GM12878 (cell line): Measurements from ENCODE around the gene AASDHPPT. TPM values are rescaled to one million over a fixed set of nuclear protein-coding genes. Genes with fewer than 3 reads are reported as not detected.

ENCODE experiments used
- ATAC-seq: fragments of 200-7000 bp; cut with Tn5 transposase; 3 replicates; pipeline ENCODE4 v1.9.1; 2020; ENCODE audit warnings: mild to moderate bottlenecking, moderate library complexity
- BruUV-seq: library from RNA; stranded (reverse); fragments of 400-500 nt; replicated peaks from 2 replicates; lab custom pipeline; 2021; lab: Mats Ljungman, UMichigan
- CTCF ChIA-PET: fragments of 300-600 bp; sonication (Branson Sonifier 250); formaldehyde crosslinking; extraction: SDS; loops from one replicate; lab custom pipeline; 2021; ENCODE audit warnings: inconsistent platforms; lab: Yijun Ruan, JAX
- POLR2A ChIA-PET: fragments of 350-600 bp; formaldehyde crosslinking; extraction: SDS; loops from one replicate; lab custom pipeline; 2021; ENCODE audit warnings: inconsistent platforms; lab: Charles Lee
- RAD21 ChIA-PET: fragments of 300-600 bp; sonication (Branson Sonifier 250); formaldehyde crosslinking; loops from one replicate; lab custom pipeline; 2023; ENCODE audit warnings: antibody characterized with exemption; ENCODE audit not compliant: unreplicated experiment; lab: Charles Lee
- SMC1A ChIA-PET: fragments of 300-600 bp; sonication (Branson Sonifier 250); formaldehyde crosslinking; loops from one replicate; lab custom pipeline; 2023; ENCODE audit not compliant: unreplicated experiment, uncharacterized antibody; lab: Charles Lee
- DNase-seq: peaks from one replicate; pipeline ENCODE4 v3.0.0-alpha.2; 2011; ENCODE audit warnings: low read depth, low spot score
- FAIRE-seq: peaks from 3 replicates; lab custom pipeline; 2011; peaks lifted over from hg19 to GRCh38; lab: Jason Lieb, UNC
- H2AFZ ChIP-seq: 2 replicates; pipeline ENCODE4 v1.6.0; 2011; ENCODE audit warnings: low read depth, low read length, control low read depth; ENCODE audit not compliant: control insufficient read depth
- H3K27ac ChIP-seq: 2 replicates; pipeline ENCODE4 v1.5.1; 2011; ENCODE audit warnings: control low read depth; ENCODE audit not compliant: control insufficient read depth, insufficient read depth
- H3K27me3 ChIP-seq, 2 experiments: replicated peaks in 1 of 2; 2 replicates each; pipeline versions ENCODE4 v1.6.0 to v1.6.1; 2011; ENCODE audit warnings: low read length in 1 of 2; ENCODE audit not compliant: control insufficient read depth in 2 of 2, insufficient read depth in 2 of 2
- H3K36me3 ChIP-seq, 2 experiments: 2 replicates each; pipeline ENCODE4 v1.5.1; 2011; ENCODE audit warnings: low read length in 1 of 2; ENCODE audit not compliant: control insufficient read depth in 2 of 2, insufficient read depth in 2 of 2
- H3K4me1 ChIP-seq: 2 replicates; pipeline ENCODE4 v1.6.1; 2011; ENCODE audit warnings: mild to moderate bottlenecking, low read length, moderate library complexity, mixed read lengths; ENCODE audit not compliant: control insufficient read depth, insufficient read depth
- H3K4me2 ChIP-seq: 2 replicates; pipeline ENCODE4 v1.6.0; 2011; ENCODE audit warnings: control low read depth; ENCODE audit not compliant: control insufficient read depth, insufficient read depth
- H3K4me3 ChIP-seq: fragments of 200-600 bp; sonication (generic); 2 replicates; pipeline ENCODE4 v1.5.1; 2016
- H3K79me2 ChIP-seq: 2 replicates; pipeline ENCODE4 v1.6.0; 2011; ENCODE audit warnings: low read length; ENCODE audit not compliant: control insufficient read depth, insufficient read depth
- H3K9ac ChIP-seq: 2 replicates; pipeline ENCODE4 v1.8.0; 2011; ENCODE audit warnings: low read length, control low read depth, mixed read lengths; ENCODE audit not compliant: control insufficient read depth, insufficient read depth
- H3K9me3 ChIP-seq: replicated peaks from 3 replicates; pipeline ENCODE4 v1.5.1; 2011; ENCODE audit warnings: mild to moderate bottlenecking, low read length; ENCODE audit not compliant: control insufficient read depth, insufficient read depth
- H4K20me1 ChIP-seq: 2 replicates; pipeline ENCODE4 v1.6.0; 2011; ENCODE audit not compliant: control insufficient read depth, insufficient read depth
- BHLHE40 ChIP-seq, 2 experiments: fragments of 450-650 bp in 1 of 2; IDR thresholded peaks; 2 replicates each; pipeline ENCODE4 v1.6.1; 2011 to 2017; ENCODE audit warnings: low read depth in 2 of 2, borderline replicate concordance in 1 of 2, improper control_type of control experiment in 1 of 2, low read length in 1 of 2, mild to moderate bottlenecking in 1 of 2
- EGR1 ChIP-seq, 2 experiments: IDR thresholded peaks; 1 replicate in 1 of 2; 2 replicates in 1 of 2; pipeline ENCODE4 v1.6.1; 2011 to 2012; ENCODE audit warnings: low read depth in 2 of 2, low read length in 2 of 2, borderline replicate concordance in 1 of 2, mild to moderate bottlenecking in 1 of 2, moderate library complexity in 1 of 2
- EZH2 ChIP-seq: IDR thresholded peaks from 2 replicates; pipeline ENCODE4 v1.6.1; 2012; ENCODE audit warnings: low read depth, mild to moderate bottlenecking, control low read depth, inconsistent platforms, low read length, borderline replicate concordance; ENCODE audit not compliant: control insufficient read depth
- FOXK2 ChIP-seq: fragments of 450-650 bp; IDR thresholded peaks from 2 replicates; pipeline ENCODE4 v1.6.1; 2017; ENCODE audit warnings: mild to moderate bottlenecking, moderate library complexity
- IKZF1 ChIP-seq: fragments of 450-650 bp; conservative IDR thresholded peaks from 2 replicates; pipeline ENCODE4 v1.6.1; 2017; ENCODE audit warnings: antibody characterized with exemption, mild to moderate bottlenecking
- MEF2A ChIP-seq: IDR thresholded peaks from 2 replicates; pipeline ENCODE4 v1.6.1; 2011; ENCODE audit warnings: low read depth, mild to moderate bottlenecking, low read length, moderate library complexity; ENCODE audit not compliant: insufficient read depth
- RUNX3 ChIP-seq: IDR thresholded peaks from 2 replicates; pipeline ENCODE4 v1.6.1; 2012; ENCODE audit warnings: low read length, inconsistent platforms
- TAF1 ChIP-seq: IDR thresholded peaks from 2 replicates; pipeline ENCODE4 v1.6.1; 2011; ENCODE audit warnings: mild to moderate bottlenecking, low read depth, low read length, borderline replicate concordance
- TCF12 ChIP-seq: IDR thresholded peaks from 2 replicates; pipeline ENCODE4 v1.6.1; 2011; ENCODE audit warnings: low read depth, mild to moderate bottlenecking, low read length
- ZBED1 ChIP-seq: IDR thresholded peaks from 2 replicates; pipeline ENCODE4 v1.6.1; 2016; ENCODE audit warnings: borderline replicate concordance
- WGBS: methylation state at CpG from one replicate; pipeline ENCODE4 v1.1.6; 2016; ENCODE audit warnings: low lambda C conversion rate; ENCODE audit not compliant: insufficient replicate concordance, insufficient coverage; ENCODE audit errors: missing lambda C conversion rate; 5-methylcytosine and 5-hydroxymethylcytosine counted together
- in situ Hi-C: fragments of 300-500 bp; cut with MboI; formaldehyde crosslinking; loops from 9 replicates; pipeline ENCODE4 v1.14.3; 2018; ENCODE audit warnings: mixed read lengths
- intact Hi-C: fragments of 100-400 bp; cut with micrococcal nuclease; formaldehyde crosslinking; loops from one replicate; pipeline ENCODE4 v1.14.2; 2022; ENCODE audit not compliant: unreplicated experiment
- polyA plus RNA-seq, 11 experiments: library from polyadenylated mRNA; depleted of rRNA in 4 of 11; unstranded in 6 of 11; stranded (reverse) in 5 of 11; fragments of >200 nt; fragmentation: Nextera tagmentation in 4 of 11; fragmentation: Illumina TruSeq in 1 of 11; extraction: Ambion mirVana in 4 of 11; extraction: Trizol in 1 of 11; gene quantifications; 1 replicate in 1 of 11; 2 replicates in 10 of 11; pipeline versions ENCODE4 v1.2.1 to v1.2.3, GENCODE V29; 2011 to 2016; ENCODE audit warnings: inconsistent platforms in 2 of 11, missing spikeins in 2 of 11, low read depth in 1 of 11
- total RNA-seq, 4 experiments: library from RNA; depleted of rRNA in 3 of 4; stranded (reverse); fragments of >200 nt in 3 of 4; fragmentation: Illumina TruSeq in 1 of 4; extraction: Trizol in 1 of 4; gene quantifications; 2 replicates each; pipeline versions ENCODE4 v1.2.1 to v1.2.3, GENCODE V29; 2013 to 2021
- TF ChIP-seq, protein P1 (sequence below): IDR thresholded peaks from 2 replicates; pipeline ENCODE4 v1.6.1; 2011; ENCODE audit warnings: low read depth, low read length, improper control_type of control experiment, borderline replicate concordance
- TF ChIP-seq, protein P2 (sequence below): fragments of 450-650 bp; IDR thresholded peaks from 2 replicates; pipeline ENCODE4 v1.6.1; 2017; ENCODE audit warnings: borderline replicate concordance

The AASDHPPT gene
- total and polyA plus RNA-seq, 10 of the 15 experiments (the other 5 are each of a cell fraction or from before 2014, with no cell fraction given), result 37.3 to 92.6 (median 50.5) TPM

DNA sequence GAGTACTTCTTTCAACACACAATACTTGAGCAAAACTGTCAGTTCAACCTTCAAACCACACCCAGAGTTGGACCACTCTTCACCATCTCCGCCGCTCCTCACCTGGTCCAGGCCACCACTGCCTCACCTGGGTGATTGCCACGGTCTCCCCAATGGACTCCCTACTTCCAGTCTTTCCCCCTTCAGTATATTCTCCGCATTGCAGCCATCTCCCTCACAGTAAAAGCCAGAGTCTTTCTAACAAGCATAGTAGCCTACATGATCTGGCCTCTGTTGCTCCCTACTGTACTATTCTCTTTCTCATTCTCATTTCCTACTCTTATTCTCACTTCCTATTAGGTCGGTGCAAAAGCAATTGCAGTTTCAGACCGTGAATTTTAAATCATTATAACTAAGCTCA is 28.5 kb downstream of the AASDHPPT start:
- H3K27ac ChIP-seq, result no peak overlapping the region
- intact Hi-C loops, result no loop called here
- FAIRE-seq (no peak), ATAC-seq (peak; percentile 45), DNase-seq (no peak)
- ChIA-PET RAD21 (no interaction called here), POLR2A (no interaction called here), CTCF (interaction anchor here (0.6 kb wide), 1 partner anchor 15 kb away, joined by 3 read pairs; no protein-coding TSS in a partner anchor), SMC1A (no interaction called here)
- 50% methylated on average over 6 of the region's 6 CpGs for WGBS
- in situ Hi-C loops, result no loop called here
- no peaks in the 10 kb centered on the region for H3K27me3 ChIP-seq
- H3K9ac ChIP-seq, result no peak overlapping the region
- no peak overlapping the region for H3K4me2 ChIP-seq
- BruUV-seq, result no TSS peak
- H3K79me2 ChIP-seq, result no peaks in the 10 kb centered on the region
- no peaks in the 10 kb centered on the region for H4K20me1 ChIP-seq
- H2AFZ ChIP-seq, result no peak overlapping the region
- TF ChIP-seq EGR1 (IDR thresholded peaks at IDR 0.05; ENCODE audit: borderline replicate concordance in 1 of 2, low read depth in 2 of 2, low read length in 2 of 2) (no peak), TCF12 (no peak), ZBED1 (no peak), EZH2 (no peak), FOXK2 (no peak), RUNX3 (no peak), MEF2A (no peak), BHLHE40 (IDR thresholded peaks at IDR 0.05; ENCODE audit: borderline replicate concordance in 1 of 2, low read depth in 2 of 2, low read length in 1 of 2) (no peak), TAF1 (no peak), IKZF1 (no peak)
- TF ChIP-seq, protein P1, sequence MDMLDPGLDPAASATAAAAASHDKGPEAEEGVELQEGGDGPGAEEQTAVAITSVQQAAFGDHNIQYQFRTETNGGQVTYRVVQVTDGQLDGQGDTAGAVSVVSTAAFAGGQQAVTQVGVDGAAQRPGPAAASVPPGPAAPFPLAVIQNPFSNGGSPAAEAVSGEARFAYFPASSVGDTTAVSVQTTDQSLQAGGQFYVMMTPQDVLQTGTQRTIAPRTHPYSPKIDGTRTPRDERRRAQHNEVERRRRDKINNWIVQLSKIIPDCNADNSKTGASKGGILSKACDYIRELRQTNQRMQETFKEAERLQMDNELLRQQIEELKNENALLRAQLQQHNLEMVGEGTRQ, result no peak
- TF ChIP-seq, protein P2, sequence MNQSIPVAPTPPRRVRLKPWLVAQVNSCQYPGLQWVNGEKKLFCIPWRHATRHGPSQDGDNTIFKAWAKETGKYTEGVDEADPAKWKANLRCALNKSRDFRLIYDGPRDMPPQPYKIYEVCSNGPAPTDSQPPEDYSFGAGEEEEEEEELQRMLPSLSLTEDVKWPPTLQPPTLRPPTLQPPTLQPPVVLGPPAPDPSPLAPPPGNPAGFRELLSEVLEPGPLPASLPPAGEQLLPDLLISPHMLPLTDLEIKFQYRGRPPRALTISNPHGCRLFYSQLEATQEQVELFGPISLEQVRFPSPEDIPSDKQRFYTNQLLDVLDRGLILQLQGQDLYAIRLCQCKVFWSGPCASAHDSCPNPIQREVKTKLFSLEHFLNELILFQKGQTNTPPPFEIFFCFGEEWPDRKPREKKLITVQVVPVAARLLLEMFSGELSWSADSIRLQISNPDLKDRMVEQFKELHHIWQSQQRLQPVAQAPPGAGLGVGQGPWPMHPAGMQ, result no peak
- H3K9me3 ChIP-seq, result no peaks in the 10 kb centered on the region
- H3K36me3 ChIP-seq, result no peaks in the 10 kb centered on the region
- H3K4me3 ChIP-seq, result no peak overlapping the region
- H3K4me1 ChIP-seq, result no peaks in the 10 kb centered on the region
